ENCODE results near the gene PSMD5.

PSMD5 gene

DNA sequence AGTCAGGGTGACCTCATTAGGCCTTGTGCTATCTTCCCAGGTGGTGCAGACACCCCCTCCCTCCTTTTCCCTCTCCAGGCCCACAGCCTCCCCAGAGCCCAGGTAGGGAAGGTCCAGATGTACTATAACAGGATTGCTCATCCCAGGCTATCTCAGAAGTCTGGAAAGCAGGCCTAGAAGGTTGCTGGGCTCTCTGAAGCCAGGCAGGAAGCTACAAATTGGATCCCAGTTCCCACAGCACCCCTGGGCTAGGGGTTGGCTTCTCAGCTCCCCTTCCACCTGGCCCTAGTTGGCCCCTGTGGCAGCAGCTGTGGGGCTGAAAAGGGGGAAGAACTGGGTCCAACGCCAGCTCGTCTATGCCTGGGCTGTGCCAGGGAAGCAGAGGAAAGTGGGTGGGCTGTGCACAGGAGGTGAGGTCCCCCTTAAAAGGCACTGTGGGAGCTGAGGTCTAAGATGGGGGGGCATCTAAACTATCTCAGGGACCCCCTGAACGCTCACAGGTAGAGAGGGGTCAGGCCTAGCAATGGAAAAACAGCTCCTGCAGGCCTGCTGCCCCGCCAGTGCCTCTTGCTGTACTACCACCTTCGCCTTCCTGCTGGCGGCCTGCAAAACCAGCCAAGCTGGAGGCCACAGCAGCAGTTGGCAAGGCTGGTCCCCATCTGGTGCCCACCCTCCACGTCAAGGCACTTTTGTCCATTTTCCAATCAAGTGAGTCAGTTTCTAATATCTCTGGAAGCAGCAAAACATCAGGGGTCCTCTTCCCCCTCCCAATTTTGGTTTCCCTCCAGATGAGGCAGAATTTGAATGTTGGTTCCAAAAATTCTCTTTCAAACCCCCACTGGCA lies 13.3 kb upstream of the PSMD5 start:
- ATAC-seq, result no peak; the same call in 2 of the 3 replicates
- TF ChIP-seq RARB (CRISPR knock-in tag; IDR thresholded peaks at IDR 0.05) (no peak), PPARA (CRISPR knock-in tag; IDR thresholded peaks at IDR 0.05; ENCODE audit: borderline replicate concordance) (no peak), GLIS3 (CRISPR knock-in tag; IDR thresholded peaks at IDR 0.05) (no peak), BACH2 (CRISPR knock-in tag; IDR thresholded peaks at IDR 0.05; ENCODE audit: borderline replicate concordance) (no peak), ZC3H10 (CRISPR knock-in tag; IDR thresholded peaks at IDR 0.05) (no peak), TCF4 (CRISPR knock-in tag; IDR thresholded peaks at IDR 0.05; ENCODE audit: borderline replicate concordance) (no peak), ZNF70 (CRISPR knock-in tag; IDR thresholded peaks at IDR 0.05) (no peak), OSR1 (CRISPR knock-in tag; IDR thresholded peaks at IDR 0.05) (no peak), ISL1 (CRISPR knock-in tag; IDR thresholded peaks at IDR 0.05) (no peak), ZNF8 (CRISPR knock-in tag; IDR thresholded peaks at IDR 0.05) (no peak), ZFP3 (CRISPR knock-in tag; IDR thresholded peaks at IDR 0.05) (no peak)
- TF ChIP-seq, protein P1, sequence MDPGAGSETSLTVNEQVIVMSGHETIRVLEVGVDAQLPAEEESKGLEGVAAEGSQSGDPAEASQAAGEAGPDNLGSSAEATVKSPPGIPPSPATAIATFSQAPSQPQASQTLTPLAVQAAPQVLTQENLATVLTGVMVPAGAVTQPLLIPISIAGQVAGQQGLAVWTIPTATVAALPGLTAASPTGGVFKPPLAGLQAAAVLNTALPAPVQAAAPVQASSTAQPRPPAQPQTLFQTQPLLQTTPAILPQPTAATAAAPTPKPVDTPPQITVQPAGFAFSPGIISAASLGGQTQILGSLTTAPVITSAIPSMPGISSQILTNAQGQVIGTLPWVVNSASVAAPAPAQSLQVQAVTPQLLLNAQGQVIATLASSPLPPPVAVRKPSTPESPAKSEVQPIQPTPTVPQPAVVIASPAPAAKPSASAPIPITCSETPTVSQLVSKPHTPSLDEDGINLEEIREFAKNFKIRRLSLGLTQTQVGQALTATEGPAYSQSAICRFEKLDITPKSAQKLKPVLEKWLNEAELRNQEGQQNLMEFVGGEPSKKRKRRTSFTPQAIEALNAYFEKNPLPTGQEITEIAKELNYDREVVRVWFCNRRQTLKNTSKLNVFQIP (CRISPR knock-in tag; IDR thresholded peaks at IDR 0.05; ENCODE audit: borderline replicate concordance, low read depth), result no peak
- TF ChIP-seq, protein P2, sequence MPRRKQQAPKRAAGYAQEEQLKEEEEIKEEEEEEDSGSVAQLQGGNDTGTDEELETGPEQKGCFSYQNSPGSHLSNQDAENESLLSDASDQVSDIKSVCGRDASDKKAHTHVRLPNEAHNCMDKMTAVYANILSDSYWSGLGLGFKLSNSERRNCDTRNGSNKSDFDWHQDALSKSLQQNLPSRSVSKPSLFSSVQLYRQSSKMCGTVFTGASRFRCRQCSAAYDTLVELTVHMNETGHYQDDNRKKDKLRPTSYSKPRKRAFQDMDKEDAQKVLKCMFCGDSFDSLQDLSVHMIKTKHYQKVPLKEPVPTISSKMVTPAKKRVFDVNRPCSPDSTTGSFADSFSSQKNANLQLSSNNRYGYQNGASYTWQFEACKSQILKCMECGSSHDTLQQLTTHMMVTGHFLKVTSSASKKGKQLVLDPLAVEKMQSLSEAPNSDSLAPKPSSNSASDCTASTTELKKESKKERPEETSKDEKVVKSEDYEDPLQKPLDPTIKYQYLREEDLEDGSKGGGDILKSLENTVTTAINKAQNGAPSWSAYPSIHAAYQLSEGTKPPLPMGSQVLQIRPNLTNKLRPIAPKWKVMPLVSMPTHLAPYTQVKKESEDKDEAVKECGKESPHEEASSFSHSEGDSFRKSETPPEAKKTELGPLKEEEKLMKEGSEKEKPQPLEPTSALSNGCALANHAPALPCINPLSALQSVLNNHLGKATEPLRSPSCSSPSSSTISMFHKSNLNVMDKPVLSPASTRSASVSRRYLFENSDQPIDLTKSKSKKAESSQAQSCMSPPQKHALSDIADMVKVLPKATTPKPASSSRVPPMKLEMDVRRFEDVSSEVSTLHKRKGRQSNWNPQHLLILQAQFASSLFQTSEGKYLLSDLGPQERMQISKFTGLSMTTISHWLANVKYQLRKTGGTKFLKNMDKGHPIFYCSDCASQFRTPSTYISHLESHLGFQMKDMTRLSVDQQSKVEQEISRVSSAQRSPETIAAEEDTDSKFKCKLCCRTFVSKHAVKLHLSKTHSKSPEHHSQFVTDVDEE (CRISPR knock-in tag; IDR thresholded peaks at IDR 0.05), result no peak
- TF ChIP-seq, protein P3, sequence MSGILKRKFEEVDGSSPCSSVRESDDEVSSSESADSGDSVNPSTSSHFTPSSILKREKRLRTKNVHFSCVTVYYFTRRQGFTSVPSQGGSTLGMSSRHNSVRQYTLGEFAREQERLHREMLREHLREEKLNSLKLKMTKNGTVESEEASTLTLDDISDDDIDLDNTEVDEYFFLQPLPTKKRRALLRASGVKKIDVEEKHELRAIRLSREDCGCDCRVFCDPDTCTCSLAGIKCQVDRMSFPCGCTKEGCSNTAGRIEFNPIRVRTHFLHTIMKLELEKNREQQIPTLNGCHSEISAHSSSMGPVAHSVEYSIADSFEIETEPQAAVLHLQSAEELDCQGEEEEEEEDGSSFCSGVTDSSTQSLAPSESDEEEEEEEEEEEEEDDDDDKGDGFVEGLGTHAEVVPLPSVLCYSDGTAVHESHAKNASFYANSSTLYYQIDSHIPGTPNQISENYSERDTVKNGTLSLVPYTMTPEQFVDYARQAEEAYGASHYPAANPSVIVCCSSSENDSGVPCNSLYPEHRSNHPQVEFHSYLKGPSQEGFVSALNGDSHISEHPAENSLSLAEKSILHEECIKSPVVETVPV (CRISPR knock-in tag; IDR thresholded peaks at IDR 0.05), result no peak
- TF ChIP-seq, protein P4, sequence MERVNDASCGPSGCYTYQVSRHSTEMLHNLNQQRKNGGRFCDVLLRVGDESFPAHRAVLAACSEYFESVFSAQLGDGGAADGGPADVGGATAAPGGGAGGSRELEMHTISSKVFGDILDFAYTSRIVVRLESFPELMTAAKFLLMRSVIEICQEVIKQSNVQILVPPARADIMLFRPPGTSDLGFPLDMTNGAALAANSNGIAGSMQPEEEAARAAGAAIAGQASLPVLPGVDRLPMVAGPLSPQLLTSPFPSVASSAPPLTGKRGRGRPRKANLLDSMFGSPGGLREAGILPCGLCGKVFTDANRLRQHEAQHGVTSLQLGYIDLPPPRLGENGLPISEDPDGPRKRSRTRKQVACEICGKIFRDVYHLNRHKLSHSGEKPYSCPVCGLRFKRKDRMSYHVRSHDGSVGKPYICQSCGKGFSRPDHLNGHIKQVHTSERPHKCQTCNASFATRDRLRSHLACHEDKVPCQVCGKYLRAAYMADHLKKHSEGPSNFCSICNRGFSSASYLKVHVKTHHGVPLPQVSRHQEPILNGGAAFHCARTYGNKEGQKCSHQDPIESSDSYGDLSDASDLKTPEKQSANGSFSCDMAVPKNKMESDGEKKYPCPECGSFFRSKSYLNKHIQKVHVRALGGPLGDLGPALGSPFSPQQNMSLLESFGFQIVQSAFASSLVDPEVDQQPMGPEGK (CRISPR knock-in tag; IDR thresholded peaks at IDR 0.05; ENCODE audit: borderline replicate concordance), result no peak

DNA sequence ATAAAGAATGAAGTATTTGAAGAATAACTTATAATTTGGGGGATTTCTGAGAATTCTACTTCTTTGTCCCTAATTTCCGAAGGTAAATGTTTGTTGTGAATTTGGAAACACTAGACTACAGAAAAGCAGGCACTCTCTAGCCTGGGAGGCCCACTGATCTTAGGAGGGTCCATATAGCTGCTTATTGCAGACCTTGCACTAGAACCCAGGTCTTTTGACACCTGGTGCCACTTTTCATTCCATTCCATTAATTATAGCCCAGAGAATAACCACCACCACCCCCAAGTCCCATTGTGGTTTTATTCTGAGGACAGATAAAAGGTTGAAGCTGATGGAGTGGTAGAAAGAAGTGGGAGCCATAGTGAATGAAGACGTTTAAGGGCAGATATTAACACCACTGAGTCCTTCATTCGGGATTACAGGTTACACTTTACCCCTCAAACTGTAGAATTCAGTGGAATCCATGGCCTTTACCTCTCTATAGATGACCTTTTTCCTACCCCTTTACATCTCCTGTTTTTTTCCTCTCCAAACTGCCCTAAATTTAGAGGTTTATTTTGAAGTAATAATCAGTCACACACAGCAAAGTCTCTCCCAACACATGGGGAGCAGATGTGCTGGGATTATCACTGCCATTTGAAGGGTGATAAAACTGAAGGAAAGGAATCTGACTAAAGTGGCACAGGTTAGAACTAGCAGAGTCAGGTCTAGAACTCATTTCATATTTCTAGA lies 12.0 kb upstream of the PSMD5 start:
- no peak for ATAC-seq
- TF ChIP-seq GLIS3 (CRISPR knock-in tag; IDR thresholded peaks at IDR 0.05) (no peak), TCF4 (CRISPR knock-in tag; IDR thresholded peaks at IDR 0.05; ENCODE audit: borderline replicate concordance) (no peak), ZNF70 (CRISPR knock-in tag; IDR thresholded peaks at IDR 0.05) (no peak), ISL1 (CRISPR knock-in tag; IDR thresholded peaks at IDR 0.05) (no peak), ZC3H10 (CRISPR knock-in tag; IDR thresholded peaks at IDR 0.05) (no peak), ZFP3 (CRISPR knock-in tag; IDR thresholded peaks at IDR 0.05) (no peak), ZFP30 (CRISPR knock-in tag; IDR thresholded peaks at IDR 0.05) (no peak), BACH2 (CRISPR knock-in tag; IDR thresholded peaks at IDR 0.05; ENCODE audit: borderline replicate concordance) (no peak), ZNF565 (CRISPR knock-in tag; conservative IDR thresholded peaks at IDR 0.05; ENCODE audit: low read depth) (no peak), RARB (CRISPR knock-in tag; IDR thresholded peaks at IDR 0.05) (no peak), PPARA (CRISPR knock-in tag; IDR thresholded peaks at IDR 0.05; ENCODE audit: borderline replicate concordance) (no peak)
- TF ChIP-seq, protein P5, sequence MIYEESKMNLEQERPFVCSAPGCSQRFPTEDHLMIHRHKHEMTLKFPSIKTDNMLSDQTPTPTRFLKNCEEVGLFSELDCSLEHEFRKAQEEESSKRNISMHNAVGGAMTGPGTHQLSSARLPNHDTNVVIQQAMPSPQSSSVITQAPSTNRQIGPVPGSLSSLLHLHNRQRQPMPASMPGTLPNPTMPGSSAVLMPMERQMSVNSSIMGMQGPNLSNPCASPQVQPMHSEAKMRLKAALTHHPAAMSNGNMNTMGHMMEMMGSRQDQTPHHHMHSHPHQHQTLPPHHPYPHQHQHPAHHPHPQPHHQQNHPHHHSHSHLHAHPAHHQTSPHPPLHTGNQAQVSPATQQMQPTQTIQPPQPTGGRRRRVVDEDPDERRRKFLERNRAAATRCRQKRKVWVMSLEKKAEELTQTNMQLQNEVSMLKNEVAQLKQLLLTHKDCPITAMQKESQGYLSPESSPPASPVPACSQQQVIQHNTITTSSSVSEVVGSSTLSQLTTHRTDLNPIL (CRISPR knock-in tag; IDR thresholded peaks at IDR 0.05; ENCODE audit: low read depth), result no peak
- TF ChIP-seq, protein P1 (CRISPR knock-in tag; IDR thresholded peaks at IDR 0.05; ENCODE audit: borderline replicate concordance, low read depth), result no peak
- TF ChIP-seq, protein P3 (CRISPR knock-in tag; IDR thresholded peaks at IDR 0.05), result no peak
- TF ChIP-seq, protein P2 (CRISPR knock-in tag; IDR thresholded peaks at IDR 0.05), result no peak

Measured in SK-N-SH treated with all-trans-retinoic acid at 6 μM for 48 hours (cell line).